EH (cell line): ENCODE results near the gene FRRS1L.
"Not testable (repeated sequence)": the region's sequence is repeated elsewhere in the genome, so short reads cannot be mapped to it uniquely, and the experiment has no call there.

Source experiments
- DNase-seq: peaks from one replicate; pipeline ENCODE4 v3.0.0-alpha.2; 2015; ENCODE audit warnings: low read depth

FRRS1L gene

GRCh38 chr9:109132567-109133021, 34.5 kb downstream of the FRRS1L start:
- no peak for DNase-seq

- DNase-seq = no peak
These were observed 37.4 kb downstream of the FRRS1L start for GRCh38 chr9:109129470-109130197.

GRCh38 chr9:109126671-109127070, 40.4 kb downstream of the FRRS1L start:
- DNase-seq = not testable (repeated sequence)

DNA sequence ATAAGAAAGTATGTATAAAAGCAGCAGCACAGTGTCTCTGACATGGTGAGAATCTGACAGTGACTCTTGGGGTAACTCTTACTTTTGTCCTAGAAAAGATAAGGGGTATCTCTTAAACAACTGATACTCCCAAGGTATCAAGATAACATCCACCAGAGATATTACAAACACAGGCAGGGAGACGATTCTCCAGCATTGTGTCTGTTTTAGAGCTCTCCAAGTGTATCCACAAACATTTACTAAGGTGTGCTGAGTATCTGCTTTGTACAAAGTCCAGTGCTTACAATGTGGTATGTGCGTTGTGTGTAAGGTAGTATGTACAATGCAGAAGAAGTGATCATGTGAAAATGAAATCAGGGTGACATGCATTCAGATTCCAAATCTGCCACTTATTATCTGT, 42.9 kb downstream of the FRRS1L start:
- no peak for DNase-seq

- no peak for DNase-seq
These were observed 44.1 kb downstream of the FRRS1L start for GRCh38 chr9:109122726-109123621.

DNA sequence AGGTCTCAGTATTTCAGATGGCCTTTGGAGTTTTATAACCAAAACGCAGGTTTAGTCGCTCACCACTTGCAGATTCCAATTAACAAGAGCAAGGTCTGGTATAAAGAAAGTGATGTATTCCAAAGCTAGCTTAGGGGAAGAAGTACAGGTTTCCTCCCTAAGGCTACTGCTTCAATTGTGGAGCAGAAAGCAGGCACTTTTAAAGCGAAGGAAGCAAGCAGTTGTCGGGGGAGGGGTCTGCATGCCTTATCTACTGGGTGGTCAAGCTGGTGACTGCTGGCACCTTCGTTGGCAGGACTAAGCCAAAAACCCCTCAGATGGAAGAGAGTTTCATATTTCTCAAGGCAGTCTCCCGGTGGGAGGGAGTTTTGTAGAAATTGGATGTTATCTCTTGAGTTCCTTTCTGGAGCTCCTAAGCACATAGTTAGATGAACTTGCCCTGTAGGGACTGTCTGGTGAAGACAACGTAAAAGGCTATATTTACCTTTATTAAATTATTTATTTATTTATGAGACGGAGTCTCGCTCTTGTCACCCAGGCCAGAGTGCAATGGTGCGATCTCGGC, 45.7 kb downstream of the FRRS1L start:
- DNase-seq = no peak

- no peak for DNase-seq
These were observed 46.8 kb downstream of the FRRS1L start for GRCh38 chr9:109120204-109120789.

GRCh38 chr9:109119439-109120203, 47.4 kb downstream of the FRRS1L start, which contains the start of gene TMEM245:
TMEM245 (minus strand) TSS chr9:109119947; CDS start chr9:109119913, 34 bp downstream.
- DNase-seq = peak; percentile 100

DNA sequence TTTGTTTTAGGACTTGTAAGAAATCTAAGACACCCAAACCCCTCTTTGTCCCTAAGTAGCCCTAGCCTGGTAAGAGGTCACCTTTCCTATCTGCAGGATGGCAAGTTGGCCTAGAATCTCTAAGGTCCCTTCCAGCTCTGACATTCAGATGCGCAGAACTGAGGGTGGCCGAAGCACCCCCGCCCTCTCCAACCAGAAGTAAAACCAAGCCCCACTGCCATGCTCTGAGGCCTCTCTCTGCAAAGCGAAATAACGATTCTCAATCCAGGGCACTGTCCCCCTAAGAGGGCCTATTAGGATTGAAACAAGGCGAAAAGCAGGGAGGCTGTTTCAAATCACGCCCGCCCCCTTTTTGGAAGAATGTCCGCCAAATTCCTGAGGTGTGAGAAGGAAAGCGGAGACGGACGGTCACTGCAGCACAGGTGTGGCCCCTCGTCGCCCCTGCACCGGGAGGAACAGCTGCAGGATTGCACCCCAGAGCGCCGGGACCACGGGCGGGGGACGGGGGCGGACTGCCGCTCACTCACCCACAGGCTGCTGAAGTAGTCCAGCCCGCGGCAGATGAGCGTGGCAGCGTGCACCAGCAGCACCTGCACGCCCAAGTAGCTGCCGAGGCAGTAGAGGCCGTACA, 48.1 kb downstream of the FRRS1L start:
- DNase-seq = peak; percentile 37

DNA sequence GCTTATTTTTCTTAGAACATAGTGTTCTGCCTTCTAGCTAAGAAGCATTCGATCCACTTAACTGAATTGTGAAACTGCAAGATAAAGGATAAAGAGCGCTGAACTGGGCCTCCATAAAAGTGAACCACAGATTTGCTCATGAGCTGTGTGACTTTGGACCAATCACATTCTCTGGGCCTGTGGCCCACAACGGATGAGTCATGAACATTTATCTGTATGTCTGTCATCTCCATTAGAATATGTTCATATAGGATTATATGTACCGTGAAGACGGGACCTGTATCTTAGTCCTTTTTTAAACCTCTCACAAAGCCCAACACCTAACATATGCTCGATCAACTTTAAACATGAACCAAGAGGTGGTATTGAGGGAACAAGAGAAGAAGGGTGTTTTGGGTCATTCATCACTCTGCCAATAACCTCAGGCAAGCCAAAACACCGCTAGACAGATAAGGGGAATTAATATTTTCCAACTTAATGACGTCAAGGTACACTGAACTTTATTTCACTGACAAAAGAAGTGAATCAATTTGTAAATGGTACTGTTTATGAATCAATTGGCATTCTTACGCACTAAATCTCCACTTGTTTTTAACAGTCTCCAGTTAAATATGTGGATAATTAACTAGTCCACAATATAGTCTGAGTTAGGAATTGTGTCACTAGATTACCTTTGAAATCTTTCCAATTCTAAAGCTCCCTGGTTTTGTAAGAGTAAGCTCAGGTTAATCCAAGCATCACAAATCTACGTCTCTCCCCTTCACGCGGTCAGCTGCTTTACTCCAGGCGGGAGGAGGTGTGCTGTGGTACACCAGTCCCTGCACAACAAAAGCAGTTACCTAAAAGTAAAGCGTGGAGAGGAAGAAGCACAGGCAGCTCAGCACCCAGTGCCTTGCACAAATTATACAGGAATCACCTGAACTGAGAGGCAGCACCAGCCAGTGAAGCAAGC, 48.9 kb downstream of the FRRS1L start:
- peak; percentile 81 for DNase-seq

DNA sequence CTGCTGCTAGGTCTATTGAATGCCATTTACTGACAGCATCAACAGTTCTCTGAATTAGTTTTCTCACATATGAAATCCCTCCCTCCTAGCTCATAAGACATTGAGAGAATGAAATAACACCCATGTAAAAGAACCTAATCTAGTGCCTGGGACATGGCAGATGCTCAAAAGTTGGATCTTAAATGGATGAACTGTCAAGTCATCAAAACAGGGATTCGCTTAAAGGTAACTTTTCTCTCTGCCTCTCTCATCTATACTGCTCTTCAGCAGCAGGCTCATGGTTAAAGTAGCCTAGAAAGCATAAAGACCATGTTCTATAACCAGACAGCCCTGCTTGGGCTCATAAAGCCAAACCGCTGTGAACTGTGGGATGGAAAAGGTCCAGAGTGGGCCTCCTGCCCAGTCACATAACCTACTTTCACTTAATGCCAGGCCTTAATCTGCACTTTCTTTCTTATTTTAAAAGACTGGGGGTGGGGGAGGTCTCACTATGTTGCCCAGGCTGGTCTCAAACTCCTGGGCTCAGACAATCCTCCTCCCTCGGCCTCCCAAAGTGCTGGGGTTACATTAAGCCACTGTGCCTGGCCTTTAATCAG, 51.0 kb downstream of the FRRS1L start:
- DNase-seq = no peak

GRCh38 chr9:109114670-109115069, 52.4 kb downstream of the FRRS1L start:
- peak; percentile 63 for DNase-seq

- DNase-seq = no peak
These were observed 53.0 kb downstream of the FRRS1L start for GRCh38 chr9:109113892-109114609.

GRCh38 chr9:109113254-109113653, 53.8 kb downstream of the FRRS1L start:
- DNase-seq = no peak

- DNase-seq = peak; percentile 77
These were observed 56.6 kb downstream of the FRRS1L start for GRCh38 chr9:109110329-109111021.

GRCh38 chr9:109109967-109110328, 57.1 kb downstream of the FRRS1L start:
- DNase-seq = peak; percentile 69

GRCh38 chr9:109108318-109108717, 58.7 kb downstream of the FRRS1L start:
- DNase-seq = peak; percentile 62
